B cell (primary cell): ENCODE data around the gene GLYATL3. TPM values are rescaled to one million over a fixed set of nuclear protein-coding genes. Genes with fewer than 3 reads are reported as not detected.

Experiments used
- ATAC-seq: fragments of 200-7000 bp; cut with Tn5 transposase; one replicate; pipeline ENCODE4 v1.10.0; 2021; ENCODE audit warnings: low read depth, mild to moderate bottlenecking, moderate number of reproducible peaks, moderate library complexity
- CTCF ChIA-PET: fragments of 350-600 bp; sonication (Branson Sonifier 250); formaldehyde crosslinking; loops from one replicate; lab custom pipeline; 2021; ENCODE audit warnings: antibody characterized with exemption, inconsistent platforms; lab: Charles Lee
- POLR2A ChIA-PET: fragments of 350-600 bp; sonication (Branson Sonifier 250); formaldehyde crosslinking; loops from one replicate; lab custom pipeline; 2021; ENCODE audit warnings: antibody characterized with exemption; lab: Charles Lee
- DNase-seq: peaks from one replicate; pipeline ENCODE4 v3.0.0; 2013
- H2AFZ ChIP-seq: 2 replicates; pipeline ENCODE4 v1.6.1; 2012; ENCODE audit warnings: mild to moderate bottlenecking, low read depth, low read length; ENCODE audit not compliant: insufficient read depth, poor library complexity, severe bottlenecking
- H3K27ac ChIP-seq, 2 donors: 1 replicate in 1 of 2; 2 replicates in 1 of 2; pipeline ENCODE4 v1.5.1; 2012 to 2013; ENCODE audit warnings: low read length in 2 of 2, mild to moderate bottlenecking in 2 of 2, moderate library complexity in 1 of 2
- H3K27me3 ChIP-seq, 4 experiments: fragments of 200-600 bp in 1 of 4; sonication (generic) in 1 of 4; replicated peaks in 1 of 4; 1 replicate in 2 of 4; 2 replicates in 2 of 4; pipeline versions ENCODE4 v1.6.1 to v1.7.0; 2013 to 2016; ENCODE audit warnings: low read length in 3 of 4, mild to moderate bottlenecking in 2 of 4, mixed read lengths in 1 of 4, moderate library complexity in 1 of 4; ENCODE audit not compliant: insufficient read depth in 4 of 4, control insufficient read depth in 3 of 4; ENCODE audit errors: control extremely low read depth in 1 of 4
- H3K36me3 ChIP-seq, 2 experiments: replicated peaks in 1 of 2; 1 replicate in 1 of 2; 2 replicates in 1 of 2; pipeline versions ENCODE4 v1.6.1 to v1.7.1; 2013; ENCODE audit warnings: low read length in 1 of 2; ENCODE audit not compliant: insufficient read depth in 2 of 2, control insufficient read depth in 1 of 2; ENCODE audit errors: control extremely low read depth in 1 of 2, extremely low read depth in 1 of 2
- H3K4me1 ChIP-seq, 2 donors: fragments of 200-600 bp in 1 of 2; sonication (generic) in 1 of 2; 1 replicate in 1 of 2; 2 replicates in 1 of 2; pipeline versions ENCODE4 v1.5.1 to v1.6.1; 2013 to 2017; ENCODE audit warnings: low read length in 2 of 2; ENCODE audit not compliant: control insufficient read depth in 2 of 2, insufficient read depth in 2 of 2
- H3K4me2 ChIP-seq: replicated peaks from 2 replicates; pipeline ENCODE3; 2012; ENCODE audit warnings: mild to moderate bottlenecking, low read depth, low read length; ENCODE audit not compliant: poor library complexity, severe bottlenecking
- H3K4me3 ChIP-seq, 5 experiments: fragments of 200-600 bp in 1 of 5; sonication (generic) in 1 of 5; 1 replicate in 3 of 5; 2 replicates in 2 of 5; pipeline versions ENCODE4 v1.5.1 to v1.7.0; 2011 to 2016; ENCODE audit warnings: low read length in 4 of 5, mild to moderate bottlenecking in 4 of 5, low read depth in 2 of 5, control low read depth in 1 of 5, moderate library complexity in 1 of 5; ENCODE audit not compliant: insufficient read depth in 1 of 5; ENCODE audit errors: control extremely low read depth in 1 of 5, extremely low read depth in 1 of 5
- H3K79me2 ChIP-seq: fragments of 200-600 bp; sonication (generic); one replicate; pipeline ENCODE4 v1.6.0; 2016; ENCODE audit warnings: low read length; ENCODE audit not compliant: control insufficient read depth, insufficient read depth
- H3K9ac ChIP-seq: fragments of 200-600 bp; sonication (generic); 2 replicates; pipeline ENCODE4 v1.6.1; 2017; ENCODE audit warnings: mild to moderate bottlenecking, low read length, moderate library complexity
- H3K9me3 ChIP-seq, 3 donors: one replicate each; pipeline versions ENCODE4 v1.6.1 to v1.7.1; 2013; ENCODE audit warnings: low read length in 2 of 3; ENCODE audit not compliant: control insufficient read depth in 2 of 3, insufficient read depth in 1 of 3; ENCODE audit errors: control extremely low read depth in 1 of 3
- H4K20me1 ChIP-seq: 2 replicates; pipeline ENCODE4 v1.6.0; 2012; ENCODE audit warnings: mild to moderate bottlenecking, low read length; ENCODE audit not compliant: insufficient read depth, control insufficient read depth, poor library complexity, severe bottlenecking
- H3K27ac Mint-ChIP-seq: one replicate; pipeline ENCODE4 v1.8.0; 2021; ENCODE audit warnings: mixed read lengths
- H3K27me3 Mint-ChIP-seq: one replicate; pipeline ENCODE4 v1.8.0; 2021; ENCODE audit warnings: mixed read lengths
- H3K4me1 Mint-ChIP-seq: one replicate; pipeline ENCODE4 v1.8.0; 2021; ENCODE audit warnings: mixed read lengths
- H3K4me3 Mint-ChIP-seq: one replicate; pipeline ENCODE4 v1.8.0; 2021; ENCODE audit warnings: mixed read lengths
- H3K9me3 Mint-ChIP-seq: one replicate; pipeline ENCODE4 v1.8.0; 2022; ENCODE audit warnings: mixed read lengths; ENCODE audit not compliant: insufficient read depth
- CTCF ChIP-seq: fragments of 200-600 bp; IDR thresholded peaks from one replicate; pipeline ENCODE4 v1.8.0; 2022; ENCODE audit warnings: antibody characterized with exemption, mild to moderate bottlenecking
- EZH2 ChIP-seq: IDR thresholded peaks from 2 replicates; pipeline ENCODE4 v1.6.1; 2012; ENCODE audit warnings: borderline replicate concordance, low read depth, mild to moderate bottlenecking, moderate library complexity, low read length; ENCODE audit not compliant: insufficient read depth, poor library complexity, severe bottlenecking
- WGBS: methylation state at CpG from one replicate; pipeline ENCODE4 v1.1.5; 2013; ENCODE audit warnings: missing lambda C conversion rate; ENCODE audit not compliant: insufficient coverage; 5-methylcytosine and 5-hydroxymethylcytosine counted together
- intact Hi-C: fragments of 100-400 bp; cut with micrococcal nuclease; formaldehyde crosslinking; loops from one replicate; pipeline ENCODE4 v1.10.0; 2022
- polyA plus RNA-seq: library from polyadenylated mRNA; depleted of rRNA; stranded (reverse); fragments of >200 nt; gene quantifications from 2 replicates; pipeline ENCODE4 v1.2.3, GENCODE V29; 2012
- total RNA-seq, 2 donors: library from RNA; stranded (reverse); fragments of 120-200 nt in 1 of 2; gene quantifications; 1 replicate in 1 of 2; 2 replicates in 1 of 2; pipeline versions ENCODE4 v1.2.3 to v1.2.4, GENCODE V29; 2013 to 2022

Gene GLYATL3
- total and polyA plus RNA-seq, 2 donors (not counting 1 experiment from before 2014, with no cell fraction given), result not detected

GRCh38 chr6:49565261-49565660 lies 65.5 kb downstream of the GLYATL3 start:
- POLR2A ChIA-PET, result no interaction called here

GRCh38 chr6:49565855-49566254 lies 66.1 kb downstream of the GLYATL3 start:
- no peak for TF ChIP-seq CTCF
- TF ChIP-seq EZH2, result no peak
- Histone ChIP-seq H3K27ac (no peak overlapping the region), H3K9ac (no peak overlapping the region), H3K79me2 (no peaks in the 10 kb centered on the region), H3K9me3 (no peaks in the 10 kb centered on the region), H3K36me3 (no peaks in the 10 kb centered on the region), H3K4me1 (no peaks in the 10 kb centered on the region), H4K20me1 (no peaks in the 10 kb centered on the region), H3K27me3 (no peaks in the 10 kb centered on the region), H2AFZ (no peak overlapping the region), H3K4me2 (no peak overlapping the region), H3K4me3 (no peak overlapping the region)
- ChIA-PET CTCF (no interaction called here), POLR2A (no interaction called here)
- peaks cover 2% of the 10 kb centered on the region for H3K27me3 Mint-ChIP-seq
- intact Hi-C loops, result no loop called here
- no peaks in the 10 kb centered on the region for H3K9me3 Mint-ChIP-seq
- H3K4me1 Mint-ChIP-seq, result no peaks in the 10 kb centered on the region
- 81% methylated on average over 7 of the region's 10 CpGs for WGBS
- H3K27ac Mint-ChIP-seq, result no peak overlapping the region
- no peak for ATAC-seq
- no peak overlapping the region for H3K4me3 Mint-ChIP-seq
- DNase-seq, result no peak

More at GRCh38 chr6:49565261-49565660, 65.5 kb downstream of the GLYATL3 start:
- Histone ChIP-seq H2AFZ (no peak overlapping the region), H3K9ac (no peak overlapping the region), H3K9me3 (no peaks in the 10 kb centered on the region), H3K36me3 (no peaks in the 10 kb centered on the region), H3K4me2 (no peak overlapping the region), H3K27me3 (no peaks in the 10 kb centered on the region), H3K79me2 (no peaks in the 10 kb centered on the region), H3K4me3 (no peak overlapping the region), H3K27ac (no peak overlapping the region), H3K4me1 (no peaks in the 10 kb centered on the region), H4K20me1 (no peaks in the 10 kb centered on the region)
- no CpG with 5 or more reads among the region's 2 CpGs for WGBS
- intact Hi-C loops, result no loop called here
- H3K9me3 Mint-ChIP-seq, result no peaks in the 10 kb centered on the region
- no peak overlapping the region for H3K4me3 Mint-ChIP-seq
- peaks cover 2% of the 10 kb centered on the region for H3K27me3 Mint-ChIP-seq
- ATAC-seq (no peak), DNase-seq (no peak)
- no peaks in the 10 kb centered on the region for H3K4me1 Mint-ChIP-seq
- no peak overlapping the region for H3K27ac Mint-ChIP-seq
- TF ChIP-seq EZH2 (no peak), CTCF (no peak)
- CTCF ChIA-PET, result no interaction called here
